K562 (cell line): ENCODE results near the gene ZFP69. TPM values are rescaled to one million over a fixed set of nuclear protein-coding genes. Genes with fewer than 3 reads are reported as not detected.

ENCODE experiments used
- DEAF1 ChIP-seq: fragments of 450-650 bp; formaldehyde crosslinking; IDR thresholded peaks from 2 replicates; pipeline ENCODE4 v1.4.0; 2020; ENCODE audit warnings: mild to moderate bottlenecking, moderate library complexity
- DIDO1 ChIP-seq: fragments of 450-650 bp; IDR thresholded peaks from 2 replicates; pipeline ENCODE4 v1.6.1; 2016; ENCODE audit warnings: low read depth, missing biosample characterization, missing genetic modification characterization
- E2F1 ChIP-seq: sonication (generic); formaldehyde crosslinking; IDR thresholded peaks from 2 replicates; pipeline ENCODE4 v1.8.1; 2023; ENCODE audit warnings: mild to moderate bottlenecking, missing genetic modification reagents, moderate library complexity
- GATAD2B ChIP-seq: fragments of 450-650 bp; IDR thresholded peaks from 2 replicates; pipeline ENCODE4 v1.6.1; 2017; ENCODE audit warnings: mild to moderate bottlenecking, borderline replicate concordance
- HLTF ChIP-seq: fragments of 450-650 bp; IDR thresholded peaks from 2 replicates; pipeline ENCODE4 v1.6.1; 2016
- ILF3 ChIP-seq: fragments of 450-650 bp; IDR thresholded peaks from 2 replicates; pipeline ENCODE4 v1.6.1; 2018; ENCODE audit warnings: antibody characterized with exemption, mild to moderate bottlenecking, moderate library complexity, borderline replicate concordance
- KAT7 ChIP-seq: sonication (generic); formaldehyde crosslinking; IDR thresholded peaks from 2 replicates; pipeline ENCODE4 v1.8.0; 2022; ENCODE audit warnings: missing genetic modification reagents, mild to moderate bottlenecking, borderline replicate concordance
- KAT8 ChIP-seq: fragments of 450-650 bp; IDR thresholded peaks from 2 replicates; pipeline ENCODE4 v1.6.1; 2016; ENCODE audit warnings: low read depth, mild to moderate bottlenecking
- NCOA1 ChIP-seq: fragments of 450-650 bp; IDR thresholded peaks from 2 replicates; pipeline ENCODE4 v1.6.1; 2016; ENCODE audit warnings: low read depth
- NCOA2 ChIP-seq, 2 experiments: fragments of 450-650 bp; IDR thresholded peaks; 2 replicates each; pipeline ENCODE4 v1.6.1; 2018; ENCODE audit warnings: mild to moderate bottlenecking in 2 of 2, moderate library complexity in 1 of 2; ENCODE audit not compliant: partially characterized antibody in 2 of 2
- NCOR1 ChIP-seq: fragments of 450-650 bp; IDR thresholded peaks from 2 replicates; pipeline ENCODE4 v1.6.1; 2016; ENCODE audit warnings: mild to moderate bottlenecking, moderate library complexity
- PCBP2 ChIP-seq: fragments of 200-400 bp; formaldehyde crosslinking; IDR thresholded peaks from 2 replicates; pipeline ENCODE4 v1.6.1; 2018; ENCODE audit warnings: low read length, low read depth, mild to moderate bottlenecking, moderate library complexity; ENCODE audit not compliant: poor library complexity, severe bottlenecking
- POLR2A ChIP-seq: fragments of 450-650 bp; conservative IDR thresholded peaks from 2 replicates; pipeline ENCODE4 v1.6.1; 2016
- SMAD3 ChIP-seq: fragments of 450-650 bp; formaldehyde crosslinking; conservative IDR thresholded peaks from 2 replicates; pipeline ENCODE4 v1.4.0; 2020; ENCODE audit warnings: mild to moderate bottlenecking
- STAT6 ChIP-seq: sonication (generic); formaldehyde crosslinking; IDR thresholded peaks from 2 replicates; pipeline ENCODE4 v1.8.1; 2023; ENCODE audit warnings: mild to moderate bottlenecking, missing genetic modification reagents
- TCF3 ChIP-seq: sonication (generic); formaldehyde crosslinking; IDR thresholded peaks from 2 replicates; pipeline ENCODE4 v1.4.0; 2020; ENCODE audit warnings: mild to moderate bottlenecking, missing genetic modification reagents
- U2AF2 ChIP-seq: fragments of 200-400 bp; formaldehyde crosslinking; optimal IDR thresholded peaks from 2 replicates; pipeline ENCODE3; 2017; ENCODE audit warnings: low read depth, mild to moderate bottlenecking, low read length
- ZBTB8A ChIP-seq: fragments of 450-650 bp; IDR thresholded peaks from 2 replicates; pipeline ENCODE4 v1.6.1; 2018; ENCODE audit warnings: mild to moderate bottlenecking, moderate library complexity; ENCODE audit not compliant: partially characterized antibody
- ZNF143 ChIP-seq: sonication (generic); formaldehyde crosslinking; IDR thresholded peaks from 2 replicates; pipeline ENCODE4 v1.9.0; 2022; ENCODE audit warnings: mild to moderate bottlenecking, missing genetic modification reagents
- ZNF639 ChIP-seq, 2 experiments: fragments of 200-800 bp in 1 of 2; sonication (Bioruptor generic) in 1 of 2; sonication (generic) in 1 of 2; formaldehyde crosslinking in 1 of 2; IDR thresholded peaks in 1 of 2; conservative IDR thresholded peaks in 1 of 2; 2 replicates each; pipeline versions ENCODE4 v1.5.0 to v1.6.1; 2016 to 2020; ENCODE audit warnings: missing compliant biosample characterization in 1 of 2, missing genetic modification characterization in 1 of 2, missing genetic modification reagents in 1 of 2
- polyA plus RNA-seq, 8 experiments: library from polyadenylated mRNA; depleted of rRNA in 4 of 8; stranded (reverse) in 5 of 8; unstranded in 3 of 8; fragments of >200 nt; fragmentation: Nextera tagmentation in 2 of 8; fragmentation: Illumina TruSeq in 1 of 8; extraction: Ambion mirVana in 2 of 8; extraction: Trizol in 1 of 8; gene quantifications; 2 replicates each; pipeline versions ENCODE4 v1.2.1 to v1.2.3, GENCODE V29; 2011 to 2014; ENCODE audit warnings: inconsistent platforms in 1 of 8, missing spikeins in 1 of 8
- total RNA-seq, 7 experiments: library from RNA; depleted of rRNA in 6 of 7; stranded (reverse); fragments of >200 nt in 6 of 7; fragmentation: Illumina TruSeq in 2 of 7; extraction: Trizol in 2 of 7; gene quantifications; 2 replicates each; pipeline versions ENCODE4 v1.2.1 to v1.2.3, GENCODE V29; 2011 to 2021; ENCODE audit warnings: low replicate concordance in 1 of 7

ZFP69 gene
- total and polyA plus RNA-seq, 9 of the 15 experiments (the other 6 are each of a cell fraction or from before 2014, with no cell fraction given), result 2.0 to 8.4 (median 5.7) TPM

GRCh38 chr1:40531381-40532061, 54.4 kb downstream of the ZFP69 start, which contains the start of gene ZNF684 (continued):
- no peak for TF ChIP-seq DEAF1
- peak; percentile 49; the same call in 1 of the 2 replicates for TF ChIP-seq STAT6
- TF ChIP-seq ZBTB8A, result no peak
- no peak for TF ChIP-seq KAT8
- TF ChIP-seq ZNF143 (CRISPR knock-in tag), result peak; percentile 91
- TF ChIP-seq POLR2A, result peak; percentile 89
- no peak for TF ChIP-seq NCOR1
- TF ChIP-seq ILF3, result no peak
- 0 out of 4 replicates have a peak, but pooled peaks of 1 of the 2 experiments have one; percentile 38 for TF ChIP-seq ZNF639 (CRISPR knock-in tag; conservative IDR thresholded peaks at IDR 0.05 in 1 of 2, IDR thresholded peaks at IDR 0.05 in 1 of 2)
- TF ChIP-seq U2AF2, result no peak
- peak; percentile 63; the same call in 1 of the 2 replicates for TF ChIP-seq KAT7
- peak; percentile 65; the same call in 1 of the 2 replicates for TF ChIP-seq E2F1 (CRISPR knock-in tag)
- no peak for TF ChIP-seq TCF3
- TF ChIP-seq NCOA2 (IDR thresholded peaks at IDR 0.05; ENCODE audit: partially characterized antibody in 2 of 2), result no peak
- no peak for TF ChIP-seq NCOA1
- TF ChIP-seq HLTF, result 0 out of 2 replicates have a peak, but pooled peaks have one; percentile 15
- TF ChIP-seq PCBP2, result no peak
- no peak for TF ChIP-seq DIDO1 (tag)
- no peak for TF ChIP-seq GATAD2B
- TF ChIP-seq SMAD3 (CRISPR knock-in tag), result 0 out of 2 replicates have a peak, but pooled peaks have one; percentile 13
